HG02678 (cell line): ENCODE results near the gene PLEKHN1.
"Not testable (repeated sequence)": the region's sequence is repeated elsewhere in the genome, so short reads cannot be mapped to it uniquely, and the experiment has no call there.

Experiments used
- ATAC-seq: cut with Tn5 transposase; IDR thresholded peaks from one replicate; pipeline ENCODE4 v1.9.1; 2021; ENCODE audit warnings: mild to moderate bottlenecking, moderate library complexity; ENCODE audit not compliant: unreplicated experiment

The PLEKHN1 gene

GRCh38 chr1:942411-942821 is 23.9 kb upstream of the PLEKHN1 start:
- ATAC-seq: no peak

GRCh38 chr1:942864-943533 is 23.3 kb upstream of the PLEKHN1 start:
- no peak for ATAC-seq

- no peak for ATAC-seq
These were observed 22.5 kb upstream of the PLEKHN1 start for GRCh38 chr1:943545-944340.

GRCh38 chr1:944341-945325 is 21.6 kb upstream of the PLEKHN1 start:
- no peak for ATAC-seq

GRCh38 chr1:945688-946556 is 20.4 kb upstream of the PLEKHN1 start:
- no peak for ATAC-seq

GRCh38 chr1:946811-947210 is 19.5 kb upstream of the PLEKHN1 start:
- not testable (repeated sequence) for ATAC-seq

DNA sequence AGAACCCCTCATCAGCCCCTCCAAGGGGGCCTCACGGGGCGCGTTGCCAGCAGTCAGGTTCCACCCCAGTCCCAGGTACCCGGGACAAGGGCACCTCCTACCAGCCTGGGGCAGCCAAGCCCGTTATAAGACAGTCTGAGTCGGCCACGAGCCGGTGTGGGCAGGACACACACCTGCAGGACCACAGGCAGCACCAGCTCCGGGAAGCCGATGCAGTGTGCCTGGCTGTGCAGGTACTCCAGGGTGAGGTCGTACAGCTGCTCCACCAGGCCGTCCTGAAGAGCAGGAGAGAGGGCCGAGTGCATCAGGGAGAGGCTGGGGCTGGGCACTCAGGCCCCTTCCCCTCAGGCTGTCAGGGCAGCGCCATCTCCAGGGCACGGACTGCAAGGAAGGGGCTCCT is 18.3 kb upstream of the PLEKHN1 start:
- no peak for ATAC-seq

GRCh38 chr1:950268-950667 is 16.0 kb upstream of the PLEKHN1 start:
- no peak for ATAC-seq

GRCh38 chr1:950881-951280 is 15.4 kb upstream of the PLEKHN1 start:
- ATAC-seq: no peak

DNA sequence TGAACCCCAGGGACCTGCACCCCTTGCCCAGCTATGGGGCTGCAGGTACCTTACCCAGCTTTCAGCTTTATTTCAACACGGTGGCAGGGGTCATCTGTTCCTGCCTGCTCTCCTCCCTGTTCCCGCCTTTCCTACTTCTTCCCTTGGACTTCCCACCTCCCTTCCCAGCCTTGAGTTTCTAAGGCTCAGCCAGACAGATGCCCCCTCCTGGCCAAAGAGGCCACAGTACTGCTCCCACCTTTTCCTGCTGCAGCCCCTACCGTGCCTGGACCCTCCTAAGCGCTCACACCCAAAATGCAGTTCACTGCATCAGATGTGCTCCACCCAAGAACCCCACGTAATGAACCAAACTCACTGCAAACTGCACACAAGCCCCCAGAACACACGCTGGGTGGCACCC is 14.9 kb upstream of the PLEKHN1 start:
- no peak for ATAC-seq

DNA sequence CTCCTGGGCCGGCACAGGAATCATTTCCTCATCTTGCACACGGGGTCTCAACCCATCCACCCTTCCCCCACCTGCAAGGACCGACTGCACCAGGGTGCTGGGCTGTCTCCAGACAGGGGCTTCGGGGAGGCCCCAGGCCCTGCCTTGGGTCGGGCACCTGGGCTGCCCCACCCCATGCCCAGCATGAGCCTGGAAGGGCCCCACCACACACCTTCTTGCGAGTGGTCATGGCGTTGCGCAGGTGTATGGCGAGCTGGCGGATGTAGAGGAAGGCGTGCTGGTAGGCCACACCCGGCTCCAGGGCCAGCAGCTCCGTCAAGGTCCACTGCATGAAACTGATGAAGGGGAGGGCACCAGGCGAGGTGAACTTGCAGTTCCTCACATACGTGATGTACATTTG is 14.1 kb upstream of the PLEKHN1 start:
- ATAC-seq: no peak

DNA sequence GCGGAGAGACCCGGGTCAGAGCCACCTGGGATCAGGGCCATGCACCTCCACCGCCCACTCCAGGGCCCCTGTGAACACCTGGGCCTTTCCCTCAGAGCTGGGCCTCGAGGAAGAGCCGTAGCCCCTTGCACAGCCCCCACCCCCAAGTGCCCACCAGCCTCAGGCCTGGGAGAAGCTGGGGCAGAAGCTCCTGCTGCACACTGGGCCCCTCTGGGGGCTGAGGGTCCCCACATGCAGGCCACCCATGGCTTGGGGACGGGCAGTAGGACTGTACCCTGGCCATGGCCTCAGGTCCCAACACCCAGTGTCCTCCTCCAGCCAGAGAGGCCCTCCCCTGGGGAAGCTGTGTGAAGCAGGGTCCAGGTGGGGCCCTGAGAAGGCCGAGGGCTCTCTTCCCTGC is 13.7 kb upstream of the PLEKHN1 start:
- ATAC-seq: no peak

DNA sequence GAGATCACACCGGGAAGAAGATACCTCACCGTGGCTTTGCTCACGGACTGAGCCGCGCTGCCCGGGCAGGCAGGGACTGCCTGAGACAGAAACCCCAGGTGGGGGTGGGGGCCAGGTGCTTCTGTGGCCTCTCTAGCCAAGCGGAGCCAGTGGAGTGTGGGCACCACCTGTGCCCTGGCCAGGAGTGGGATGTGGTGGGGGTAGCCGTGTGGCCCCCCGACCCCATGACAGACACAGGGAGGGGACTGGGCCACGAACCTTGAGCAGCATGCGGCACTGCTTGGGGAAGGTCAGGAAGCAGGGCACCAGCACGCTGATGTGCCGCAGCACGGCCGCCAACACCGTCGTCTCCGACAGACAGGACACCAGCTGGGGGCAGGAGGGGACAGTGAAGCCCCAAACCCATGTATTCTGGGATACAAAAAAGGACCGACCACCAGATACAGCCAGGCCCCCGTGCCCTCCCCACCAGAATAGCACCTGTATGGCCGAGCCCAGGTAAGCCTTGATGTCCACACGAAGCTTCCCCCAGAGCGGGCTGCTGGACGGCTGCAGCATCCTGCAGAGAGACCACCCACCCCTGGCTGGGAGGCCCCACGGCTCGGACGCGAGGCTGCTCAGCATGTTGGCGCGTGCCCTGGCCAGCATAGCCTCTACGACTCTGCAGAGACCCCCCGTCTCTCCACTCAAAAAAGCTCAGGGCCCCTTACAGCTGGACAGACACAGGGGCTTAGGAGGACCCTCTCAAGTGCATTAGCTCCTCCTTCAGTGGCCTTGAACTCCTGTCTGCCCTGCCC is 12.6 kb upstream of the PLEKHN1 start:
- ATAC-seq: no peak

DNA sequence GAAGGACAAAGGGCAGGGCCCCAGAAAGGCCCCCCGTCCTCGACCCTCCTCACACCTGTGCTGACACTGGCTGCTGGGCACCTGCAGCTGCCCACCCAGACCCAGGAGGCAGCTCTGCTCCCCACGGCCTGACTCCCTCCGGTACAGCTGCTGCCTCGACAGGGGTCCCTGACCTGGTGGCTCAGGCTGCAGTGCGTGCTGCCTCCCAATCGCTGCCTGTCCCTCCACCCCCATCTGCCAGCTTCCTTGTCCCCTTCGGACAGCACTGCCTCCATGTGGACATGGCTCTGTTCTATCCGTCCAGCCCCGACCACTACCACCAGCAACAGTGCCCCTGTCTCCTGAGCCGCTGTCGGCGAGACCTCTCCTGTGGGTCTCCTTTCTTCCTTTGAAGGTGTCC is 11.4 kb upstream of the PLEKHN1 start:
- no peak for ATAC-seq

DNA sequence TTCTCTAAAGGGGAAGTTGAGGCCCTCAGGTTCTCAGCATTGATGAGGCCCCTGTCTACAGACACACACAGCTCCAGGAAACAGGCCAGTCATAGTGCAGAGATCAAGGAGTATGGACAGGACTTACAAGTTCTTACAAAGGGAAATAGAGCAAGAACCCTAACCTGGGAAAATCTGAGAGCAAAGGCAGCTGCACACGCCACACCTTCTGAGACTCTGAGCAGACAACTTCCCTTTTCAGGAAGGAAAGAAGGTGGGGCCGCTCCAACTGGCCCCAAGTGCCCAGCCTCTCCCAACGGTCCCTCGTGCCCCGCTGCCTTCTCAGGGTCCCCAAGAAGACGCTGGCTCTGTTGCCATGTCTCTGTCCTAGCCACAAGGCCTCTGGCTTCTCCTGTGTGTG is 10.8 kb upstream of the PLEKHN1 start:
- no peak for ATAC-seq

DNA sequence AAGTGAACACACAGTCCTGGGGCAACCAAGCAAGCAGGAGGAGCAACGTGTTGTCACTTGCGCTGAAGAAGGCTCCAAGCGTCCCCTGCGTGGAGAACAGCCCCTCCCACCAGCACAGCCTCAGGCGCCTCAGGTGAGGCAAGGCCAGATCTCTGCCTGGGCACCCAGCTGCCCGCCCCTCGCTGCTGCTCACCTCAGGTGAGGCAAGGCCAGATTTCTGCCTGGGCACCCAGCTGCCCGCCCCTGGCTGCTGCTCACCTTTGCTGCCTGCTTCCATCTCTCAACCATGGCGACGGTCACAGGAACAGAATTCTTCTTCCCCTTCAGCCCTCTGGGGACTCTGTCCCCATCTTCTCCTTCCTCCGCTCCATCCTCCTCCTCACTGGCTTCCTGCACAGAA is 9.6 kb upstream of the PLEKHN1 start:
- no peak for ATAC-seq

DNA sequence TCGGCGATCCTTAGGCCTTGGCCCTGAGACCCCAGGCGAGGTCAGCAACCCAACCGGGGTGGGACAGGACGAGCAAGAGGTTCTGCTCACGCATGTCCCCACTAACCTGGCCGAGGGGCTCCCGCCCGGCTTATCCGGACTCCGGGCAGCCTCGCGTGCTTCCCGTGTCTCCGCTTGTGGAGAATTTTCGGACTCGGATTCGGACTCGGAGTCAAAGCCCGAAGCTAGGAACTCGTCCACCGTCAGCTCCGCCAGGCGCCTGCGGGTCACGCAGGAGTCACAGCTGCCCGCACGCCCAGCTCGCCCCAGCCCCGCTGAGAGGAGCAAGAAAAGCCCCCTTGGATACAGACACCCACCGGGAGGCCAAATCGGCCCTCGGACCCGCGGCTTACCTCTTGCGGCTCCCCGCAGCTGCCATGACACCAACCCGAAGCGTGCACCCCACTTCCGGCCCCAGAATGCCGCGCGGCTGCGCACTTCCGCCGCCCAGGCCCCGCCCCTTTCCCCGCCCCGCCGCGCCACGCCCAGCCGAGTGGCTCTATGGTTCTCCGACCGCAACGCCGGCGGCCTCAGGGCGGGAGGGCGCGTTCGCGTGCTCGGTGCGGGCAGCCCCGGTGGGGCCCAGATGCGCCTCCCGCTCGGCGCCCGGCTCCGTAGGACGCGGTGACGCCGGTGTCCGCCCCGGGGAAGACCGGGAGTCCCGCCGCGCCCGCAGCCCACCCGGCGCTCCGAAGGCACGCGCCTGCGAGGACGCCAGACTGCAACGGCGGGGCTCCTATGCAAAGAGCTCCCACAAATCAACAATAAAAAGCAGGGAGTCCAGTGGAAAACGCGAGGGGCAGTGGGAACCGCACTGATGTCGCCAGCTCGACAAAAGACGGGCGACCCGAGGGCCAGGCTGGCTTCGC is 7.2 kb upstream of the PLEKHN1 start, which contains the start of gene NOC2L:
TSS of gene NOC2L (minus strand) at position 434 of the 908 bp plus-strand sequence. CDS start at position 418, 16 bp downstream.
- peak; percentile 80 for ATAC-seq

DNA sequence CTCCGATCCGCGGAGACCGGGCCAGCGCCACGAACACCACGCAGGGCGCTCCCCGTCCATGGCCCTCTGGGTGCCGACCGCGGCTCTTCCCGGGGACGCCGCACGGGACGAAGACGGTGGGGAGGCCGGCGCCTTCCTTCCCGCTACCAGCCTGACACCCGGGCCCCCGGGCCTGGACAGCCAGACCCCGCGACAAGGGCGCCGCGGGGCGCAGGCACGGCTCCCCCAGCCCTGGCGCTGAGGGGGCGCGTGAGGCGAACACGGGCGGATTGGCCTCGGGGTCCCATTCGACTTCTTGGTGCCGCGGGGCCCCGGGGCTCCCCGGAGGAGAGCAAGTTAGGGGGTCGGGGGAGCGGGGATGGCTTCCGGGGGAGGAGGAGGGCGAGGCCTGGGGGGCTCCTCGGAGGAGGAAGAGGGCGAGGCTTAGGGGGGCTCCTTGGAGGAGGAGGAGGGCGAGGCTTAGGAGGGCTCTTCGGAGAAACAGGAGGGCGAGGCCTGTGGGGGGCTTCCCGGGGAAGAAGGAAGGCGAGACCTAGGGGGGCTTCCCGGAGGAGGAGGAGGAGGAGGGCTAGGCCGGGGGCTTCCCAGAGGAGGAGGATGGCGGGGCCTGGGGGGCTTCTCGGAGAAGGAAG is 6.4 kb upstream of the PLEKHN1 start:
- no peak for ATAC-seq
